GM12873 (cell line): Measurements from ENCODE around the gene SLC8A1.

ENCODE experiments used
- CTCF ChIP-seq: IDR thresholded peaks from 2 replicates; pipeline ENCODE4 v1.5.1; 2012; ENCODE audit warnings: low read depth, mild to moderate bottlenecking, moderate library complexity, low read length, control low read depth; ENCODE audit not compliant: insufficient read depth; ENCODE audit errors: missing control alignments

Gene SLC8A1

DNA sequence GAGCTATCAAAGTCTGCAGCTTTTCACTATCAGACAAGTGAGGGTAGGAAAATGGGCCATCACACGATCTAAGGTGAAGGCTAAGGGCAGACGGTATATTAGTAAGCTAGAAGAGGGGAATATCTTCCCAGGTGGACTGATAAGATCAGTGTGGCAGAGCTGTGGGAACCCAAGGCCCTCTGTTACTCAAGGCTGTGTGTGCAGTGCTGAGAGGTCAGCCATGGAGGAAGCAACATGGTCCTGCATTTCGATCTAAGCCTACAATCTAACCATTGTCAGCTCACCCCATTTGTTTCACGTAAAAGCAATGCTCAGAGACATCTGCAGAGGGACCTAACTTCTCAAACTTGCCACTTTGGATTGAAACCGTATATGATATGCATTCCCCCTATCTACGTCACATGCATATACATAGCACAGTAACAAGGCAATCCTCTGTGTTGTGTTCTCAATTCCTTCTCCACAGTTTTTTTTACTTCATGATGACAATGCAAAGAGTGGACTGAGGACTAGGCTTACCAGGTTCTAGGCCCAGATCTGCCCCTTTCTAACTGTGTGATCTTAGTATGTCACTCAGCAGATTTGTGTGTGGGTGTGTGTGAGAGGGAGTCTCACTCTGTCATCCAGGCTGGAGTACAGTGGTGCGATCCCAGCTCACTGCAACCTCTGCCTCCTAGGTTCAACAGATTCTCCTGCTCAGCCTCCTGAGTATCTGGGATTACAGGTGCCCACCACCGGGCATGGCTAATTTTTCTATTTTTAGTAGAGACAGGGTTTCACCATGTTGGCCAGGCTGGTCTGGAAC, 45.2 kb downstream of the SLC8A1 start:
- no peak for TF ChIP-seq CTCF

GRCh38 chr2:40405465-40405864, 46.4 kb downstream of the SLC8A1 start:
- TF ChIP-seq CTCF: no peak

GRCh38 chr2:40404517-40404916, 47.4 kb downstream of the SLC8A1 start:
- no peak for TF ChIP-seq CTCF

- no peak for TF ChIP-seq CTCF
These were observed 48.6 kb downstream of the SLC8A1 start for GRCh38 chr2:40403233-40403836.

DNA sequence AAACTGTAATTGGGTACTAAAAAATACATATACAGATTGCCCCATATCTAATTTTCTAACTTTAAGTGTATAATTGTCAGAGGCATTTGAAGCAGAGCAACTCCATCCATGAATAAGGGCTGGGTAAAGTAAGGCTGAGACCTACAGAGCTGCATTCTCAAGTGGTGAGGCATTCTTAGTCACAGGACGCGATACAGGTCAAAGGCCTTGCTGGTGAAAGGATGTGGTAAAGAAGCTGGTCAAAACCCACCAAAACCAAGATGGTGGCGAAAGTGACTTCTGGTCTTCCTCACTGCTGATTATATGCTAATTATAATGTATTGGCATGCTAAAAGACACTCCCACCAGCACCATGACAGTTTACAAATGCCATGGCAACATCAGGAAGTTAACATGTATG, 50.0 kb downstream of the SLC8A1 start:
- TF ChIP-seq CTCF: no peak

GRCh38 chr2:40400336-40400953, 51.4 kb downstream of the SLC8A1 start:
- no peak for TF ChIP-seq CTCF

GRCh38 chr2:40397765-40398164, 54.1 kb downstream of the SLC8A1 start:
- no peak for TF ChIP-seq CTCF
